Measurements from ENCODE around the gene FARS2.

DNA sequence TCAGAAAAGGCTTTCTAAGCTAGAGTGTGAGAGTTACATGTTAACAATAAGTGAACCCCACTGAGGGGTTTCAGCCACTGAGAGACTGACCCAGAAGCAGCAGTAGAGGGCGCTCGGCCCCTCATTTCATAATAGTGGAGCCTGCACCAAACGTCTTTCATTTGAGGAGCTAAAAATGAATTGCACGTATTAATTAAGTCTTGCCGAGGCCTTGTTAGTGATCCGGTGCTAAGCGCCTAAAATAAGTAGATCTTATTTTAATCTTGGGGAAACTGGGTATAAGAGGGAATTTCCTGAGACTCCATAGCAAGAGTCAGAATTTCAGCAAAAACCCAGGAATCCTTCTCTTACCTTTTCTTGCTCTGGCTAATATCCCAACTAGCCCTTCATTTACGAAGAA is 209.7 kb downstream of the FARS2 start:
- TF ChIP-seq ATF2 (tag by site-specific recombination; IDR thresholded peaks at IDR 0.05; ENCODE audit: low read depth), result no peak
- TF ChIP-seq ZNF707 (tag by site-specific recombination; IDR thresholded peaks at IDR 0.05), result no peak
- TF ChIP-seq SP2 (tag by site-specific recombination; IDR thresholded peaks at IDR 0.05), result no peak
